GM18519 (cell line): ENCODE results near the gene CREB1.
"Not testable (repeated sequence)": the region's sequence is repeated elsewhere in the genome, so short reads cannot be mapped to it uniquely, and the experiment has no call there.

ENCODE experiments used
- ATAC-seq: cut with Tn5 transposase; IDR thresholded peaks from one replicate; pipeline ENCODE4 v1.9.1; 2021; ENCODE audit warnings: mild to moderate bottlenecking, moderate library complexity; ENCODE audit not compliant: unreplicated experiment, low FRiP score

CREB1 gene

DNA sequence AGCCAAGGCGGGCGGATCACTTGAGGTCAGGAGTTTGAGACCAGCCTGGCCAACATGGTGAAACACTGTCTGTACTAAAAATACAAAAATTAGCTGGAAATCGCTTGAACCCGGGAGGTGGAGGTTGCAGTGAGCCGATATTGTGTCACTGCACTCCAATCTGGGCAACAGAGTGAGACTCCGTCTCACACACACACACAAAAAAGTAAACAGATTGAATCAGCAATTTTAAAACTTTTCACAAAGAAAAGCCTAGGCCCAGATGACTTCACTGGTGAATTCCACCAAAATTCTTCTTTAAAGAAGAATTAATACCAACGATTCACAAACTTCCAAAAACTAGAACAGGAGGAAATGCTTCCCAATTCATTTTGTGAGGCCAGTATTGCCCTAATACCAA, 116.8 kb downstream of the CREB1 start:
- not testable (repeated sequence) for ATAC-seq
